GM23338 (cell line): Measurements from ENCODE around the gene XRCC5. TPM values are rescaled to one million over a fixed set of nuclear protein-coding genes. Genes with fewer than 3 reads are reported as not detected.

Experiments
- ATAC-seq: fragments of 200-7000 bp; cut with Tn5 transposase; 3 replicates; pipeline ENCODE4 v1.9.1; 2020
- DNase-seq: peaks from one replicate; pipeline ENCODE4 v3.0.0-alpha.2; 2015; ENCODE audit warnings: low spot score
- H2AFZ ChIP-seq: fragments of 200-600 bp; sonication (generic); 2 replicates; pipeline ENCODE4 v1.8.0; 2016; ENCODE audit warnings: antibody characterized with exemption, mild to moderate bottlenecking, moderate library complexity
- H3F3A ChIP-seq: fragments of 200-600 bp; sonication (generic); replicated peaks from 2 replicates; pipeline ENCODE4 v1.8.0; 2017; ENCODE audit warnings: antibody characterized with exemption, mixed run types, low read depth
- H3K27ac ChIP-seq: fragments of 200-600 bp; sonication (generic); 2 replicates; pipeline ENCODE4 v1.6.1; 2016; ENCODE audit warnings: low read depth
- H3K27me3 ChIP-seq: fragments of 200-600 bp; sonication (generic); 2 replicates; pipeline ENCODE4 v1.8.0; 2016; ENCODE audit warnings: mild to moderate bottlenecking, mixed run types, moderate library complexity; ENCODE audit not compliant: insufficient read depth
- H3K36me3 ChIP-seq: fragments of 200-600 bp; sonication (generic); 2 replicates; pipeline ENCODE4 v1.8.0; 2016; ENCODE audit warnings: mild to moderate bottlenecking; ENCODE audit not compliant: insufficient read depth
- H3K4me1 ChIP-seq: fragments of 200-600 bp; sonication (generic); 2 replicates; pipeline ENCODE4 v1.8.0; 2016; ENCODE audit warnings: mild to moderate bottlenecking, moderate library complexity; ENCODE audit not compliant: insufficient read depth
- H3K4me2 ChIP-seq: fragments of 200-600 bp; sonication (generic); 2 replicates; pipeline ENCODE4 v1.7.1; 2017; ENCODE audit warnings: mixed run types
- H3K4me3 ChIP-seq: fragments of 200-600 bp; sonication (generic); 2 replicates; pipeline ENCODE4 v1.6.1; 2016; ENCODE audit warnings: mixed run types
- H3K79me2 ChIP-seq: fragments of 200-600 bp; sonication (generic); replicated peaks from 2 replicates; pipeline ENCODE4 v1.8.0; 2017; ENCODE audit warnings: mild to moderate bottlenecking; ENCODE audit not compliant: insufficient read depth
- H3K9me2 ChIP-seq: fragments of 200-600 bp; sonication (generic); 2 replicates; pipeline ENCODE4 v1.8.0; 2017; ENCODE audit not compliant: insufficient read depth
- H4K20me1 ChIP-seq: fragments of 200-600 bp; sonication (generic); replicated peaks from 2 replicates; pipeline ENCODE4 v1.8.0; 2017; ENCODE audit warnings: mild to moderate bottlenecking; ENCODE audit not compliant: insufficient read depth
- H3K27ac Mint-ChIP-seq: 2 replicates; pipeline ENCODE4 v1.8.0; 2020; ENCODE audit warnings: inconsistent platforms, mild to moderate bottlenecking, moderate library complexity, mixed read lengths
- H3K27me3 Mint-ChIP-seq: 3 replicates; pipeline ENCODE4 v1.8.0; 2022; ENCODE audit warnings: low read depth, mild to moderate bottlenecking, moderate library complexity, mixed read lengths, inconsistent platforms; ENCODE audit not compliant: insufficient read depth, poor library complexity
- H3K36me3 Mint-ChIP-seq: 3 replicates; pipeline ENCODE4 v1.8.0; 2021; ENCODE audit warnings: low read depth, mild to moderate bottlenecking, inconsistent platforms, moderate library complexity, mixed read lengths
- H3K4me1 Mint-ChIP-seq: 3 replicates; pipeline ENCODE4 v1.8.0; 2020; ENCODE audit warnings: mild to moderate bottlenecking, inconsistent platforms, mixed read lengths
- H3K4me3 Mint-ChIP-seq: 3 replicates; pipeline ENCODE4 v1.8.0; 2021; ENCODE audit warnings: moderate library complexity, mild to moderate bottlenecking, inconsistent platforms, mixed read lengths
- H3K9me3 Mint-ChIP-seq: 3 replicates; pipeline ENCODE4 v1.8.0; 2020; ENCODE audit warnings: moderate library complexity, mild to moderate bottlenecking, inconsistent platforms, mixed read lengths
- CREB1 ChIP-seq: fragments of 250-450 bp; sonication (Bioruptor Pico); IDR thresholded peaks from 2 replicates; pipeline ENCODE4 v1.5.0; 2020; ENCODE audit warnings: low read depth, mild to moderate bottlenecking, moderate library complexity
- ETS1 ChIP-seq: IDR thresholded peaks from 2 replicates; pipeline ENCODE4 v1.6.1; 2016; ENCODE audit warnings: antibody characterized with exemption
- EZH2 ChIP-seq: fragments of 200-600 bp; sonication (generic); IDR thresholded peaks from one replicate; pipeline ENCODE4 v1.8.0; 2017; ENCODE audit warnings: antibody characterized with exemption, mild to moderate bottlenecking, low read depth; ENCODE audit not compliant: unreplicated experiment
- EZH2phosphoT487 ChIP-seq: fragments of 200-600 bp; sonication (generic); IDR thresholded peaks from one replicate; pipeline ENCODE4 v1.8.1; 2018; ENCODE audit warnings: antibody characterized with exemption; ENCODE audit not compliant: unreplicated experiment
- JUNB ChIP-seq: IDR thresholded peaks from one replicate; pipeline ENCODE4 v1.6.1; 2016; ENCODE audit warnings: antibody characterized with exemption; ENCODE audit not compliant: unreplicated experiment
- REST ChIP-seq: IDR thresholded peaks from one replicate; pipeline ENCODE4 v1.6.1; 2018; ENCODE audit warnings: antibody characterized with exemption; ENCODE audit not compliant: unreplicated experiment
- STAT1 ChIP-seq: IDR thresholded peaks from one replicate; pipeline ENCODE4 v1.6.1; 2016; ENCODE audit warnings: antibody characterized with exemption; ENCODE audit not compliant: unreplicated experiment
- ZNF114 ChIP-seq: fragments of 250-450 bp; sonication (Bioruptor Pico); IDR thresholded peaks from 2 replicates; pipeline ENCODE4 v1.5.0; 2020; ENCODE audit warnings: mild to moderate bottlenecking, moderate library complexity
- ZNF331 ChIP-seq: fragments of 250-450 bp; sonication (Bioruptor Pico); IDR thresholded peaks from 2 replicates; pipeline ENCODE4 v1.5.0; 2020; ENCODE audit warnings: low read depth, mild to moderate bottlenecking, moderate library complexity
- ZNF462 ChIP-seq: fragments of 250-450 bp; sonication (Bioruptor Pico); IDR thresholded peaks from 2 replicates; pipeline ENCODE4 v1.5.0; 2020; ENCODE audit warnings: mild to moderate bottlenecking, moderate library complexity
- polyA plus RNA-seq: library from polyadenylated mRNA; unstranded; fragments of >200 nt; fragmentation: Nextera tagmentation; extraction: Ambion mirVana; gene quantifications from 2 replicates; pipeline ENCODE4 v1.2.1, GENCODE V29; 2016
- total RNA-seq: library from RNA; depleted of rRNA; stranded (reverse); fragments of >200 nt; shearing (Covaris generic); gene quantifications from 2 replicates; pipeline ENCODE4 v1.2.3, GENCODE V29; 2014

XRCC5 gene
- total and polyA plus RNA-seq, 2 experiments from 2014 or later = 499 to 524 TPM

GRCh38 chr2:216147172-216148131, 38.3 kb downstream of the XRCC5 start (continued):
- no peak for TF ChIP-seq ETS1
- TF ChIP-seq ZNF331 (CRISPR knock-in tag) = no peak
- no peak for TF ChIP-seq EZH2
- TF ChIP-seq JUNB = no peak
- no peak for TF ChIP-seq EZH2phosphoT487
- no peak for TF ChIP-seq REST
- no peak for TF ChIP-seq ZNF114 (CRISPR knock-in tag)
- TF ChIP-seq STAT1 = no peak

- ATAC-seq (no peak), DNase-seq (no peak)
- peaks cover 79% of the 10 kb centered on the region for H3K36me3 ChIP-seq
- peaks cover 74% of the 10 kb centered on the region for H3K36me3 Mint-ChIP-seq
- H3K4me2 ChIP-seq = no peak overlapping the region
- no peak overlapping the region; the same call in 1 of the 2 replicates for H3K27ac ChIP-seq
- H3K27ac Mint-ChIP-seq = no peak overlapping the region
- H3K4me3 ChIP-seq = no peak overlapping the region
- H3K9me3 Mint-ChIP-seq = no peaks in the 10 kb centered on the region
- no peaks in the 10 kb centered on the region for H3K27me3 ChIP-seq
- no peaks in the 10 kb centered on the region; the same call in 1 of the 2 replicates for H3K4me1 ChIP-seq
- no peak overlapping the region for H3K4me3 Mint-ChIP-seq
- H3F3A ChIP-seq = peaks cover 14% of the 10 kb centered on the region
- no peak for TF ChIP-seq ZNF462 (CRISPR knock-in tag)
- TF ChIP-seq CREB1 (CRISPR knock-in tag) = no peak
- TF ChIP-seq ETS1 = no peak
- no peaks in the 10 kb centered on the region for H3K9me2 ChIP-seq
- no peak overlapping the region for H2AFZ ChIP-seq
- peaks cover 67% of the 10 kb centered on the region for H4K20me1 ChIP-seq
- H3K4me1 Mint-ChIP-seq = peaks cover 8% of the 10 kb centered on the region
- peaks cover 2% of the 10 kb centered on the region for H3K27me3 Mint-ChIP-seq
- H3K79me2 ChIP-seq = peaks cover 95% of the 10 kb centered on the region
Measured at GRCh38 chr2:216148983-216149382, 39.8 kb downstream of the XRCC5 start.
